NOMO-1 (cell line): Measurements from ENCODE around the gene IL18RAP.
A peak's percentile ranks its signal among the peaks of the same experiment; 100 is the strongest.

Source experiments
- DNase-seq, 2 experiments: peaks; one replicate each; lab custom pipeline; 2025; ENCODE audit not compliant: unreplicated experiment in 2 of 2; lab: John Stamatoyannopoulos, UW

The IL18RAP gene

DNA sequence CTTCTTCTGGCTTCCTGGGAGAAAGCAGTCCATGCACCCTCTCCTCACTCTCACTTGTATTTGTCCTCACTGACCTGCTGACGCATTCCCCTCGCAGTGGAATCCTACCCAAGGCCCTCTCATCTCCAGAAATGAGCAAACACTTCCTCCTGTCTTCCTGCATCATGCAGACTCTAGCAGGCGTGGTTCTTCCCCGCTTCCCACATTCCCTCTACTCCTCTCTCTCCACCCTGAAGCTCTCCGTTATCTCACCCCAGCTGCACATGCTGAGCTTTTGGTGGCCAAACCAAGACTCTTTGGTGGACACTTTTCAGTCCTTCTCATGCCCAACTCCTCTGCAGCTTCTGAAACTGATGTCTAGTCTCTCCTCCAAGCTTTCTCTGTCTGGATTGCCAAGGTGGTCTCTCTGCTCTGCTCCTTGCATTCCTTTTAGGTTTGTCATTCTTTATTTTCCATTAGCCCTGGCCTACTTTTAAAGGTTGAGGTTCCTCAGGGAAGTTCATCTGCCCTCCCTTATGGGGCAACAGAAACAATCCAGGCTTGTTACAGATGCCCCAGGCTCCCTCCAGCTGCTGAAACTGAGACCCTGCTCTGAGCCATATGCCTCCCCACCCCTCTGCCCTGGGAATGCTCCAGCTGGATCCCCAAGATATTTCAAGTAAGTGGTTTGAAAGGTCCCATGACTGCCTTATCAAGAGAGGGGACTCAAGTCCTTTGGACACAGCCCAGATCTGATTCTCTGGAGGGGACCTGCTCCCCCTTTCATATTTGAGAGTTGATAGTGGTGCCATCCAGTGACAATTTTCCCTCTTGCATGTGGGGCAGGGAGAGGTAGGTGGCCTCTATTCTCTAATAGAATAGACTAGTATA, 835 bp upstream of the IL18RAP start:
- no peak for DNase-seq

- no peak for DNase-seq
These were observed 408 bp downstream of the IL18RAP start for GRCh38 chr2:102423368-102423767.

- peak; percentile 57 to 92 for DNase-seq
These were observed 1.8 kb downstream of the IL18RAP start for GRCh38 chr2:102424754-102425153.

- peak in 1 of 2 experiments; percentile 40 for DNase-seq
These were observed 2.6 kb downstream of the IL18RAP start for GRCh38 chr2:102425441-102426132.

- no peak for DNase-seq
These were observed 4.3 kb downstream of the IL18RAP start for GRCh38 chr2:102427249-102427648.

DNA sequence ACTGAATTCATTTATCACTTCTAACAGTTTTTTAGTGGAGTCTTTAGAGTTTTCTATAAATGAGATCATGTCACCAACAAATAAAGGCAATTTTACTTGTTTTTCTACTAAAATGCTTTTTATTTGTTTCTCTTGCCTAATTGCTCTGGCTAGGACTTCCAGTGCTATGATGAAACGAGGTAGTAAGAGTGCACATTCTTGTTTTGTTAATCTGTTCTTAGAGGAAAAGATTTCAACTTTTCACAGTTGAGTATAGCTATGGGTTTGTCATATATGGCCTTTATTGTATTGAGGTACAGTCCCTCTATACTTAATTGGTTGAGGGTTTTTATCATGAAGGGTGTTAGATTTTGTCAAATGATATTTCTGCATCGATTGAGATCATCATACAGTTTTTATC, 5.6 kb downstream of the IL18RAP start:
- no peak for DNase-seq

DNA sequence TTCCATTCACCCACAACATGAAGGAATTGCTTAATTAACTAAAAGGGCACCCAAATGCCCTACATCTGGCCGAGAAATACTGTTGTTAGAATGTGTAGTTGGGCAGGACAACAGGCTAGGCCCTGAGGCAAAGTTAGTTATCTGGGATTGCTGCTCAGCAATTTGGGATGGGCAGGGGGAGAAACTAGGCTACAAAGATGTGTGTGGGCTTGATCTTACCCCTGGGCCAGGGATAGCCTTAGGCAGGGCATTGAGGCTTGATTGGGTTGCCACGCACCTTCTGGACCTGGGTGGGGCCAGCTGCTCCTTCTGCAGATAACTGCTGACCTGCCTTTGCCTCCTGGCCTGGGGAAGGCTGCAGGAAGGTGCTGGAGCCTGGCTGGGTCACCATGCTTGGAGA, 9.4 kb downstream of the IL18RAP start:
- no peak for DNase-seq

DNA sequence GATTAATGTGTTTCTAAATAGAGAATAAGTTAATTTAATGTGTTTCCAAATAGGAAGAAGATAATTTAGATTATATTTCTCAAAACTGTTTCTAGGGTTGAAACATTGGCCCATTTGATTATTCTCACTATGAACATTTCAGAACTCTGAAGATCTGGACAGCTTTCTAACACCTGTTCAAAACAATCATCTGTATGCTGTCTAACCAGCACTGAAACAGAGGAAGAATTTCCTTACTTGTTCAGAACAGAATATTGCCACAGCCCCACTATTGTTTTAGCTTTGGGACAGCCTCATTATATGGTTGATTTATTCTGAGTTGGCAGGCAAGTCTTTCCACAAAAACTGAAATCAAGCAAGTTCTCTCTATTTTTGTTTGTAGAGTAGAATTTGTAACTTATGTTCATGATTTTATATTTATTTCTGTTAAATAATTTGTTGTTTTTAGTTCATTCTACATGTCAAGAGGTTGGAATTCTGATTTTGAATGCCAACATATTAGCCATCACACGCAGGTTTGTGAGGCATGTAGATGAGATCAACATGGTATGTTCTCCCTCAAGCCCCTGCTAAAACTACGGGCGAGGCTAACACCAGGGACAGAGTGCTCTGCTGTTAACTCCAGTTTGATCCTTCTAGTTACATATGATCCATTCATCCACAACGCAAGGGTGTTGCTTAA, 11.2 kb downstream of the IL18RAP start:
- no peak for DNase-seq

GRCh38 chr2:102434655-102435381, 11.9 kb downstream of the IL18RAP start:
- DNase-seq, result no peak

DNA sequence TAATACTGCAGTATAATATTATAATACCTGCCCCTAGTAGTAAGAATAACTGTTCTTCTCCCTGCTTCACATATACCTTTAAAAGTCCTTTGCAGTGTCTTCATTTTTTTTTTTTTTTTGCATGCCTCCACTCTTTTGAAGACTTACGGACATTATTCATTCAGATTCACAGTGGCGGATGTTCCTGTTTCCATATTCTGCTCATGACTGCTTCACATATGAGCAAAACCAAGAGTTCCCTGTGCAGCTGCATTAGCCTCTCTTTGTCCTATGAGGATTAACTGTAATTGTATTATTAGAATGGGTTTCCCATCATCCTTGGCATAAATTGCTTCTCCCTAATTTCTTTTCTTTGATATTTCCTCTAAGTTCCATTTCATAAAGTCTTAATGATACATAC, 12.8 kb downstream of the IL18RAP start:
- no peak for DNase-seq

GRCh38 chr2:102436323-102436722, 13.4 kb downstream of the IL18RAP start:
- peak in 1 of 2 experiments; percentile 25 for DNase-seq

DNA sequence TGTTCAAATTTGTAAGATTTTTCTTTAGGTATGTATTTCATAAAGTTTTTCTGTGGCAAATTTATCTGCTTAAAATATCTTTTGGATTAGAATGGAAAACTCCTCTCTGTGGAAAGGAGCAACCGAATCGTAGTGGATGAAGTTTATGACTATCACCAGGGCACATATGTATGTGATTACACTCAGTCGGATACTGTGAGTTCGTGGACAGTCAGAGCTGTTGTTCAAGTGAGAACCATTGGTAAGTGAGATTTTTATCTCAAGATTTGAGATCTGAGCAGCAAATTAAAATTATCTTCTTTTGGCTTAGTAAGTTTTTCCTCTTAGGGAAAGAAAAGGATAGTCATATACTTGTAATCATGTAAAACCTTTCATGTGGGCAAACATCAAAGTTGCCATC, 14.2 kb downstream of the IL18RAP start:
- DNase-seq, result no peak

DNA sequence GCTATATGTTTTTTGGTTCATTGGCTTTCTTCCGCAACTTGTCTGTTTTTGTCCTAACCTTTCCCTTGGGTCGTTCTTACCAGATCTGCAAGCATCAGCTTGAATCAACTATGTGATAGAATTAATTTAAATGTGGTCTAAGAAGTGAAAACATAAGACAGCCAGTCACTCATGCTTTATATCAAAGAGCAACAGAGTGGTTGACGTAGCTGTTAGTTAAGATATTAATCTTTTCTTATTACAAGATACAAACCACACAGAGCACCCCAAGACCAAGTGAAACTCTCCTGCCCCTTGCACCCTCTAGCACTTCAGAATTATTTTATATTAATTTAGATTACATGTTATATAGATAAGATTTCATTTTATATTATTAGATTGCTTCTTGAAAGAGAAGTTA, 15.2 kb downstream of the IL18RAP start:
- DNase-seq, result no peak

GRCh38 chr2:102438578-102438977, 15.6 kb downstream of the IL18RAP start:
- DNase-seq, result no peak

- no peak for DNase-seq
These were observed 16.2 kb downstream of the IL18RAP start for GRCh38 chr2:102439065-102439695.

GRCh38 chr2:102442967-102443828, 20.2 kb downstream of the IL18RAP start:
- peak; percentile 28 to 59 for DNase-seq

- DNase-seq, result no peak
These were observed 21.3 kb downstream of the IL18RAP start for GRCh38 chr2:102444233-102444632.

GRCh38 chr2:102446936-102447335, 24.0 kb downstream of the IL18RAP start:
- no peak for DNase-seq

GRCh38 chr2:102449370-102449974, 26.5 kb downstream of the IL18RAP start:
- peak; percentile 33 to 59 for DNase-seq
